OCI-LY7 (cell line): ENCODE results near the gene PRRT1B.

Experiments
- CTCF ChIP-seq: fragments of 200-600 bp; sonication (generic); conservative IDR thresholded peaks from 2 replicates; pipeline ENCODE4 v1.5.1; 2014; ENCODE audit warnings: mild to moderate bottlenecking, antibody characterized with exemption, low read length, moderate library complexity, mixed read lengths
- EZH2phosphoT487 ChIP-seq: fragments of 200-600 bp; sonication (generic); IDR thresholded peaks from 2 replicates; pipeline ENCODE4 v1.6.1; 2018; ENCODE audit warnings: low read depth, borderline replicate concordance, mild to moderate bottlenecking, mixed run types, antibody characterized with exemption, low read length, moderate library complexity, mixed read lengths

DNA sequence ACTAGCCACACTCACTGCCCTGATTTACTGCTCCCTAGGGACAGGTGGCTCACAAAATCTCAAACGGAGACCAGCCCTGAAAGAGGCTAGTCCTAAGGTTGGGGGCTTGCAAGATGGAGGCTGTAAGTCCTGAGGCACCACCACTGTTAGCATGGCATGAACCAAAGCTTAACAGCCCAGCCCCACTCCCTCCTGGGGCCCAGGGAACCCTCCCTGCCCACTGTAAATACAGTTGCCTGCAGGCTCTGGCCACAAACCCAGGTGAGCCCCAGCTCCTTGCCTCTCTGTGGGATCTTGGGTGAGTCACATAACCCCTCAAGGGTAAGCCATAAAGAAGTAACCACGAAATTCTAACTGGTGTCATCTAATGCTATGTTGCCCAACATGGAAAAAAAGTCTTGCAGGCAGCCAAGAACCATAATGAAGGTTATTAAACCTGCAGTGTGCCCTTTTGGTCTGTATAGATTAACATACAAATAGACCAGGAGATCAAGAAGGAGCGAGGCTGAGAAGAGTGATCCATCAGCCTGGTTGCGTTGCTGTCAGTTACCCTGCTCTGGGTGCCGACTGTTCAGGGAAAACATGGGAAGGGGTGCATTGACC is 44.3 kb upstream of the PRRT1B start:
- TF ChIP-seq CTCF: no peak
- TF ChIP-seq EZH2phosphoT487: no peak
